ENCODE results near the gene NFX1.
"Not testable (repeated sequence)": the region's sequence is repeated elsewhere in the genome, so short reads cannot be mapped to it uniquely, and the experiment has no call there.

Gene NFX1

GRCh38 chr9:33354651-33355211 is 64.4 kb downstream of the NFX1 start:
- H3K27ac ChIP-seq (ENCODE audit: low read depth, low read length, severe bottlenecking) = no peak overlapping the region
- H3K36me3 ChIP-seq (ENCODE audit: control insufficient read depth, insufficient read depth, low read length) = peaks cover 31% of the 10 kb centered on the region
- no peaks in the 10 kb centered on the region for H3K4me1 ChIP-seq (ENCODE audit: control insufficient read depth, insufficient read depth, low read length, poor library complexity, severe bottlenecking)
- no peaks in the 10 kb centered on the region for H3K9me3 ChIP-seq (ENCODE audit: control insufficient read depth, low read length)
- WGBS, 2 experiments (ENCODE audit: insufficient coverage in 2 of 2) = 90 to 93% methylated on average over 3 to 4 of the region's 5 CpGs
- H3K4me3 ChIP-seq (ENCODE audit: extremely low read depth, insufficient read depth, low read length, poor library complexity, severe bottlenecking) = no peak overlapping the region

DNA sequence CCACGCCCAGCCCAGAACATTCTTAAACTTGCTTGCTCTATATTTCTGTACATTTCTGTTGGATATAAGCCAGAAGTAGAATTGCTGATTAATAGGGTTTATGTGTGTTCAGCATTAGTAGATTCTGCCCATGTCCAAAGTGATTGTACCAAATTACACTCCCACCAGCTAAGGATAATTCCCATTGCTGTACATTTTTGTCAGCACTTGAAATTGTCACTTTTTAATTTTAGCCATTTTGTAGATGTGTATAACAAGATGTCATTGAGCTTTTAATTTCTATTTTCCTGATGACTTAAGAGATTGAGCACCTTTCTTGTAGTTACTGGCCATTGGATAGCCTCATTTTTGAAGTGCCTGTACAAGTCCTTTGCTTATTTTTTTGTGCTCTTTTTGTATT is 65.6 kb downstream of the NFX1 start:
- Histone ChIP-seq H3K9me3 (ENCODE audit: control insufficient read depth, low read length) (no peaks in the 10 kb centered on the region), H3K4me3 (ENCODE audit: extremely low read depth, insufficient read depth, low read length, poor library complexity, severe bottlenecking) (no peak overlapping the region), H3K4me1 (ENCODE audit: control insufficient read depth, insufficient read depth, low read length, poor library complexity, severe bottlenecking) (no peaks in the 10 kb centered on the region), H3K36me3 (ENCODE audit: control insufficient read depth, insufficient read depth, low read length) (peaks cover 32% of the 10 kb centered on the region), H3K27ac (ENCODE audit: low read depth, low read length, severe bottlenecking) (no peak overlapping the region)
- 100% methylated on average over 1 of the region's 1 CpG; no CpG with 5 or more reads in 1 of the 2 experiments for WGBS, 2 experiments (ENCODE audit: insufficient coverage in 2 of 2)

DNA sequence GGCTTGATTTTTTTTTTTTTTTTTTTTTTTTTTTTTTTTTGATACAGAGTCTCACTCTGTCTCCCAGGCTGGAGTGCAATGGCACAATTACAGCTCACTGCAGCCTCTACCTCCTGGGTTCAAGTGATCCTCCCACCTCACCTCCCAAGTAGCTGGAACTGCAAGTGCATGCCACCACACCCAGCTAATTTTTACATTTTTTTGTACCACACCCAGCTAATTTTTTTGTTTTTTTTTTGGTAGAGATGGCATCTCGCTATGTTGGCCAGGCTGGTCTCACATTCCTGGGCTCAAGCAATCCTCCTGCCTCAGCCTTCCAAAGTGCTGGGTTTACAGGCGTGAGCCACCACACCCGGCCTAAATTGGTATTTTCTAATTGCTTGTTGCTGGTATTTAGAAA is 68.3 kb downstream of the NFX1 start:
- H3K4me3 ChIP-seq (ENCODE audit: extremely low read depth, insufficient read depth, low read length, poor library complexity, severe bottlenecking); H3K9me3 ChIP-seq (ENCODE audit: control insufficient read depth, low read length): not testable (repeated sequence)
- 100% methylated on average over 1 of the region's 3 CpGs; no CpG with 5 or more reads in 1 of the 2 experiments for WGBS, 2 experiments (ENCODE audit: insufficient coverage in 2 of 2)

DNA sequence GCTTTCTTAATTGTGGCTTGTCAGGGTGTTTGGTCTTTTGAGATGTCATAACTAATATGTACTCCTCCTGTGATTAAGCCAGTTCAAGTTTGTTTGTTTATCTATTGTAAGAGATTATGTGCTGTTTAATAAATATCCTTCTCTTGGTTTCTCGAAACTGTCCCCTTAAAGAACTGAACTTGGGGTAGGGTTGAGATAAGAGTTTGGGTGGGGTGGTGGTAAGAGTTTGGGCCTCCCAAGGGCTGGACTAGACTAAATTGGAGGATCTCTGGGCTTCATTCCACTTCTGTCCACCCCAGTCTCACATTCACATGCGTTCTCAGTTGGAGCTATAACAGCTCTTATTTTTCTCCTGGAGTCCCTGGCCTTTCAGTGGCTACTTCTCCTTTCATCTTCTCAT is 73.8 kb downstream of the NFX1 start:
- Histone ChIP-seq H3K4me3 (ENCODE audit: extremely low read depth, insufficient read depth, low read length, poor library complexity, severe bottlenecking) (no peak overlapping the region), H3K4me1 (ENCODE audit: control insufficient read depth, insufficient read depth, low read length, poor library complexity, severe bottlenecking) (no peaks in the 10 kb centered on the region), H3K36me3 (ENCODE audit: control insufficient read depth, insufficient read depth, low read length) (peaks cover 62% of the 10 kb centered on the region), H3K9me3 (ENCODE audit: control insufficient read depth, low read length) (no peaks in the 10 kb centered on the region), H3K27ac (ENCODE audit: low read depth, low read length, severe bottlenecking) (no peak overlapping the region)
- 92 to 100% methylated on average over 1 of the region's 2 CpGs for WGBS, 2 experiments (ENCODE audit: insufficient coverage in 2 of 2)

More for the DNA sequence above, 68.3 kb downstream of the NFX1 start:
- not testable (repeated sequence) for H3K27ac ChIP-seq (ENCODE audit: low read depth, low read length, severe bottlenecking); H3K4me1 ChIP-seq (ENCODE audit: control insufficient read depth, insufficient read depth, low read length, poor library complexity, severe bottlenecking)
- peaks cover 40% of the 10 kb centered on the region for H3K36me3 ChIP-seq (ENCODE audit: control insufficient read depth, insufficient read depth, low read length)

GRCh38 chr9:33364814-33365213 is 74.5 kb downstream of the NFX1 start:
- WGBS, 2 experiments (ENCODE audit: insufficient coverage in 2 of 2) = 85 to 91% methylated on average over 2 to 3 of the region's 4 CpGs
- peaks cover 68% of the 10 kb centered on the region for H3K36me3 ChIP-seq (ENCODE audit: control insufficient read depth, insufficient read depth, low read length)

GRCh38 chr9:33366979-33367480 is 76.7 kb downstream of the NFX1 start:
- 86 to 100% methylated on average over 2 of the region's 2 CpGs for WGBS, 2 experiments (ENCODE audit: insufficient coverage in 2 of 2)
- Histone ChIP-seq H3K4me1 (ENCODE audit: control insufficient read depth, insufficient read depth, low read length, poor library complexity, severe bottlenecking) (no peaks in the 10 kb centered on the region), H3K4me3 (ENCODE audit: extremely low read depth, insufficient read depth, low read length, poor library complexity, severe bottlenecking) (no peak overlapping the region), H3K36me3 (ENCODE audit: control insufficient read depth, insufficient read depth, low read length) (peaks cover 79% of the 10 kb centered on the region), H3K27ac (ENCODE audit: low read depth, low read length, severe bottlenecking) (no peak overlapping the region), H3K9me3 (ENCODE audit: control insufficient read depth, low read length) (no peaks in the 10 kb centered on the region)

More at GRCh38 chr9:33364814-33365213, 74.5 kb downstream of the NFX1 start:
- not testable (repeated sequence) for H3K4me1 ChIP-seq (ENCODE audit: control insufficient read depth, insufficient read depth, low read length, poor library complexity, severe bottlenecking); H3K27ac ChIP-seq (ENCODE audit: low read depth, low read length, severe bottlenecking); H3K9me3 ChIP-seq (ENCODE audit: control insufficient read depth, low read length); H3K4me3 ChIP-seq (ENCODE audit: extremely low read depth, insufficient read depth, low read length, poor library complexity, severe bottlenecking)

DNA sequence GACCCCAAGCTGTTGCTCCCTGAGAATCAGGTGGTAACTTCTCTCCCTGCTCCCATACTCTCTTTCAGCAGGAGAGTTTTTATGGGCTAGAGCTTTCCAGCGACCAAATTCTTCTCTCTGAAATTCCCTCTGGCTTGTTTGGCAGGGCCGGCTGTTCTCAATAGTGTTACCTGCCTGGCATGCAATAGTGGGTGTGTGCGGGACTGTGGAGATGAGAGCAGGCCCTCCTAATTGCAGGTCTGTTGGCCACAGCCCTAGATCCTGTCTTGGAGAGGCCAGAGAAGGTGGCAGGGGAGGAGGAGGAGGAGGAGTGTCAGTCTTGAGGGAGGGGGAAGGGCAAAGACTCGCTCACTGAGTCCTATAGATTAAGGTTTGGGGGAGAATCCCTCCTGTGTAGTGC is 82.6 kb downstream of the NFX1 start:
- Histone ChIP-seq H3K4me3 (ENCODE audit: extremely low read depth, insufficient read depth, low read length, poor library complexity, severe bottlenecking) (no peak overlapping the region), H3K36me3 (ENCODE audit: control insufficient read depth, insufficient read depth, low read length) (peaks cover 31% of the 10 kb centered on the region), H3K4me1 (ENCODE audit: control insufficient read depth, insufficient read depth, low read length, poor library complexity, severe bottlenecking) (peaks cover 12% of the 10 kb centered on the region), H3K9me3 (ENCODE audit: control insufficient read depth, low read length) (no peaks in the 10 kb centered on the region), H3K27ac (ENCODE audit: low read depth, low read length, severe bottlenecking) (no peak overlapping the region)
- 75 to 84% methylated on average over 2 of the region's 4 CpGs for WGBS, 2 experiments (ENCODE audit: insufficient coverage in 2 of 2)

- Histone ChIP-seq H3K4me1 (ENCODE audit: control insufficient read depth, insufficient read depth, low read length, poor library complexity, severe bottlenecking) (peaks cover 12% of the 10 kb centered on the region), H3K36me3 (ENCODE audit: control insufficient read depth, insufficient read depth, low read length) (peaks cover 23% of the 10 kb centered on the region), H3K9me3 (ENCODE audit: control insufficient read depth, low read length) (no peaks in the 10 kb centered on the region), H3K4me3 (ENCODE audit: extremely low read depth, insufficient read depth, low read length, poor library complexity, severe bottlenecking) (no peak overlapping the region), H3K27ac (ENCODE audit: low read depth, low read length, severe bottlenecking) (no peak overlapping the region)
- WGBS, 2 experiments (ENCODE audit: insufficient coverage in 2 of 2) = 88 to 93% methylated on average over 8 of the region's 9 CpGs
Observed at GRCh38 chr9:33374190-33374589, 83.9 kb downstream of the NFX1 start.

DNA sequence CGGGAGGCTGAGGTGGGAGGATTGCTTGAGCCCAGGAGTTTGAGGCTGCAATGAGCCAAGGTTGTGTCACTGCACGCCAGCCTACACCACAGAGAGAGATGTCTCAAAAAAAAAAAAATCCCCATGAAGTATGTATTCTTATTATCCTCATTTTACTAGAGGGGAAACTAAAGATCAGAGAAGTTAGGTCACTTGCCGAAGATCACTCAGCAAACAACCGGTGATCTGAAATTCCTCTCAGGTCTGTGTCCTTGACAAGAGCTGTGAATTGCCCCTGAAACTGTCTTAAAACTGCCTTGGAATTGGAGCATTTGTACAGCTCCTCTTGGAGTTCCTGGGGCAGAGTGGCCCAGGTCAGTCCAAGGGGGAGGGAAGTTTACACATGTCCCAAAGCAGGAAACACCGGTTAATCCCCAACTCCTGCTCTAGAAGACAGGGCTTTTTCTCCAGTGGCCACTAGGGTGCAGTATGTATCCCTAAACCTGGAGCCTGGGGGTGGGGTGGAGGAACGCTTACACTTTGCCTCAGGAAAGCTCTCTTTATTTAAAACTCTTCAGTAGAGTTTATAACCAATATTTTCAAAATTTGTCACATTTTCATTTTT is 84.4 kb downstream of the NFX1 start:
- Histone ChIP-seq H3K4me3 (ENCODE audit: extremely low read depth, insufficient read depth, low read length, poor library complexity, severe bottlenecking) (no peak overlapping the region), H3K27ac (ENCODE audit: low read depth, low read length, severe bottlenecking) (peak overlapping the region; percentile 88), H3K36me3 (ENCODE audit: control insufficient read depth, insufficient read depth, low read length) (peaks cover 19% of the 10 kb centered on the region), H3K9me3 (ENCODE audit: control insufficient read depth, low read length) (no peaks in the 10 kb centered on the region), H3K4me1 (ENCODE audit: control insufficient read depth, insufficient read depth, low read length, poor library complexity, severe bottlenecking) (peaks cover 12% of the 10 kb centered on the region)
- WGBS, 2 experiments (ENCODE audit: insufficient coverage in 2 of 2) = 92 to 94% methylated on average over 1 to 3 of the region's 6 CpGs

DNA sequence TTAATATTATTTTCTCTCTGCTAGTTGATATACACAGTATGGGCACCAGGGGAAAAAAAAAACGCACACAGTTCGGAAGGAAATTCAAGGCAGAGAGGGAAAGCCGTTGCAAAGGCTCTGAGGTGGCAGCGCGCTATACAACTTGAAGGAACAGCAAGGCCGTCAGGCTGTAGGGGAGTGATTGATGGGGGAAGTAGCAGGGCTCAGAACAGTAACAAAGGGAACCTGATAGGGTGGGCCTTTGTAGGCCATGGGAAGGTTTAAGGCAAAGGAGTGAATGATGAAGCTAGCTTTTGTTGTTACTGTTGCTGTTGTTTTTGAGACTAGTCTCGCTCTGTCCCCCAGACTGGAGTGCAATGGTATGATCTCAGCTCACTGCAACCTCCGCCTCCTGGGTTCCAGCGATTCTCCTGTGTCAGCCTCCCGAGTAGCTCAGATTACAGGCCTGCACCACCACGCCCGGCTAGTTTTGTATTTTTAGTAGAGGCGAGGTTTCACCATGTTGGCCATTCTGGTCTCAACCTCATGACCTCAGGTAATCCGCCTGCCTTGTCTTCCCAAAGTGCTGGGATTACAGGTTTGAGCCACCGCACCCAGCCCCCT is 85.0 kb downstream of the NFX1 start:
- peak overlapping the region; percentile 88 for H3K27ac ChIP-seq (ENCODE audit: low read depth, low read length, severe bottlenecking)
- H3K4me3 ChIP-seq (ENCODE audit: extremely low read depth, insufficient read depth, low read length, poor library complexity, severe bottlenecking) = no peak overlapping the region
- peaks cover 13% of the 10 kb centered on the region for H3K36me3 ChIP-seq (ENCODE audit: control insufficient read depth, insufficient read depth, low read length)
- peaks cover 12% of the 10 kb centered on the region for H3K4me1 ChIP-seq (ENCODE audit: control insufficient read depth, insufficient read depth, low read length, poor library complexity, severe bottlenecking)
- WGBS, 2 experiments (ENCODE audit: insufficient coverage in 2 of 2) = 55 to 58% methylated on average over 15 of the region's 15 CpGs
- no peaks in the 10 kb centered on the region for H3K9me3 ChIP-seq (ENCODE audit: control insufficient read depth, low read length)

GRCh38 chr9:33375841-33376321 is 85.6 kb downstream of the NFX1 start:
- WGBS, 2 experiments (ENCODE audit: insufficient coverage in 2 of 2) = 88 to 93% methylated on average over 7 of the region's 7 CpGs
- peaks cover 17% of the 10 kb centered on the region for H3K4me1 ChIP-seq (ENCODE audit: control insufficient read depth, insufficient read depth, low read length, poor library complexity, severe bottlenecking)
- no peak overlapping the region for H3K4me3 ChIP-seq (ENCODE audit: extremely low read depth, insufficient read depth, low read length, poor library complexity, severe bottlenecking)
- peak overlapping the region; percentile 88 for H3K27ac ChIP-seq (ENCODE audit: low read depth, low read length, severe bottlenecking)
- no peaks in the 10 kb centered on the region for H3K9me3 ChIP-seq (ENCODE audit: control insufficient read depth, low read length)
- H3K36me3 ChIP-seq (ENCODE audit: control insufficient read depth, insufficient read depth, low read length) = peaks cover 8% of the 10 kb centered on the region
